Pulmonary artery endothelial cell (primary cell): ENCODE results near the gene PLA2G6. TPM values are rescaled to one million over a fixed set of nuclear protein-coding genes. Genes with fewer than 3 reads are reported as not detected.

ENCODE experiments used
- DNase-seq: peaks from one replicate; pipeline ENCODE4 v3.0.0-alpha.2; 2011; ENCODE audit warnings: low read depth, low spot score
- total RNA-seq: library from RNA; depleted of rRNA; stranded (reverse); fragments of >200 nt; gene quantifications from 2 replicates; pipeline ENCODE4 v1.2.3, GENCODE V29; 2014

PLA2G6 gene
- total RNA-seq, 1 donor from 2014 or later = 2.0 TPM

GRCh38 chr22:38213990-38214301 lies 32.3 kb upstream of the PLA2G6 start:
- DNase-seq = no peak

GRCh38 chr22:38213319-38213989 lies 31.8 kb upstream of the PLA2G6 start:
- DNase-seq = no peak

- no peak for DNase-seq
Observed at GRCh38 chr22:38212442-38212841, 30.8 kb upstream of the PLA2G6 start.

- DNase-seq = no peak
Observed at GRCh38 chr22:38211556-38211955, 29.9 kb upstream of the PLA2G6 start.

DNA sequence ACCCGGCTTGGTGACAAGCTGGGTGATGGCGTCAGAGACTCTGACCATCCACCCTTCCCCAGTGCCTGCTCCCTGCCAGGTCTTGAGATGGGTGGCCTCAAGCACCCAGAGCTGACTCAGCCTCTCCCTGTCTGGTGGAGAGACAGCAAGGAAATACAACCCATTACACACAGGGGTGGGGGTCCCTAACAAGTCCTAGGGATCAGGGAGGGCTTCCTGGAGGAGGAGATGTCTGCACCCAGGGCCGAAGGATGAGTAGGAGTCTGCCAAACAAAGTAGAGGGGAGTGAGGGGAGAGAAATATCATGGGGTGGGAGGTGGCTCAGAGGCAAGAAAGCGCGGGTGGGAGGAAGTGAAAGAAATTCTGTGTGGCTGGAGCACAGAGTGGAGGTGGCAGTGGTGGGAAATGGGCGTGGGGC lies 26.9 kb upstream of the PLA2G6 start:
- no peak for DNase-seq

- no peak for DNase-seq
Observed at GRCh38 chr22:38207898-38208432, 26.3 kb upstream of the PLA2G6 start.

DNA sequence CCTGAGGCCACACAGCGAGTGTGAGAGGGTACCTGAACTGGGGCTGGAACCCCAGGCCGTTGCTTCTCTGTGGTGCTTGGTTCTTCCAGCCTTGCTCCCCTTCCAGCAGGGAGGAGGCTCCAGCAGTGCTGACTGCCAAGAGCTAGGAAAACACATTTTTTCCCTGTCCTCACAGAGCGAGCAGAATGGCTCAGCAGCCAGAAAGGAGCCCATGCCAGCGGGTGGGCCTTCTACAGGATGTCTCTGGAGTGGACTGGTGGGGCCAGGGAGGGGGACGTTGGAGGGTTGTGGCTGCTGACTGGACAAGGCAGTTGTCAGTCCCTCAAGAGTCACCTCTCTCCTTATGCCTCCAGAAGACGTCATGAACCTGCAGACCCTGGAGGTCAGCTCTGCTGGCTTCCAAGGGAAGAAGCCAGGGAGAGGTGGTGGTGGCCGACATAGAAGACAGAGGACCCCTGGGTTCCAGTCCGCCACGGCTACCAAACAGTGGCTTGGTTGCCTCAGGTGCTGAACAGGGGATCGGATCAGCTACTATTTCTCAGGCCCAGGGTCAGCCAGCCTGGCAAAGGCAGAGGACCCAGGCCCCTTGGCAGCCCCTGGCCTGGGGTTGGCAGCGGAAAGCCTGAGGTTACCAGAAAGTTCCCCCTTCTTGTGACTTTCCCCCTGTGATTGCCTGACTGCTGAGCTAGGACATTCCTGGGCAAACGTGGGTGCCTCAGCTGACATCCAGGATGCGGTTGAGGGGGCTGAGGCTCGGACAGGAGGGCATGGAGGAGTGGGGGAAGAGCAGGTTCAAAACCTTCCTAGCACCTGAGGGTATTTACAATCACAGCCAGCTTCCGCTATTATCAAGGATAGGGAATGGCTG lies 23.9 kb upstream of the PLA2G6 start:
- no peak for DNase-seq

DNA sequence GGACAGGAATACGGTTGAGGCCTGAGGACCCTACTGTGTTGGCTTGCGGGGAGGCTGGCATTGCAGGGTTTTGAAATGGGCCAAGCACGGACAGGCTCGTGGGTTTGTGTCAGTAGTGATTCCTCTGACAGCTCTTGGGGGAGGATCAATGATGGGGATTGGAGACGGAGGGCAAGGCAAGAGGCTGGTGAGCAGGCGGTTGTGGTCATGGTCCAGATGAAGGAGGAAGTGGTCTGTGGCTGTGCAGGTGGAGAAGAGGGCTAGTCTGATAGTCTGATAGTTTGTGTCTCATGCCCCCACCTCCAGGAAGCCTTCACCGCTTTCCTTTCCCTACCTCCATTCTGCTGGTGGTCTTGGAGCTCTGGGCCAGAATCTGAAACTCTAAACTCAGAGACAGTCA lies 23.2 kb upstream of the PLA2G6 start:
- no peak for DNase-seq

DNA sequence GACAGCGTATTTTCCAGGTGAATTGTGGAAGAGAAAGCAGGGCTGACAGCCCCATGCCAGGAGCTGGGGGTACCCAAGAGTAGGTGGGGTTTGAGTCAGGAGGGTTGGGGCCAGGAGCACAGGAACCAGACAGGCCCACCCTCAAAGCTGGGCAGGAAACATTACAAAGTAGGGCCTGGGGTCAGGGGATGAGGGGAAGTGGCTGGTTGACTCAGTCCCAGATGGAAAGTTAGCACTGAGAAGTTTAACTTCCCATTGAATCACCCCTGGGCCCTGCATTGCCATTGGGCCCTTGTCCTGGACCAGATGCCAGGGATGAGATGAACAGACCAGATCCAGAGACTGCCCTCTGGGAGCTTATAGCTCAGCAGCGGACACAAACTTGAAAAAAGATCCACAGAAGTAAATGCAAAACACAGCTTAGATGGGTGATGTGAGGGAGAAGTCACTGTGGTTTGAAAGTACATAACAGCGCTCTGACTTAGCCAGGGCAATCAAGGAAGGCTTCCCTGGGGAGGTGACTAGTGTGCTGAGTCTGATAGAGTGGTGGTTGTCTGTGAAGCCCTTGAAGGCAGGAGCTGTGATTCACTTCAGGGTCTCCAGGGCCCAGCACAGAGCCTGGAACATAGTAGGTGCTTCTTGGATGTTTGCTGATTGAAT lies 22.4 kb upstream of the PLA2G6 start:
- DNase-seq = peak; percentile 71

GRCh38 chr22:38203090-38203810 lies 21.6 kb upstream of the PLA2G6 start:
- no peak for DNase-seq

- DNase-seq = peak; percentile 74
Observed at GRCh38 chr22:38202437-38203089, 20.9 kb upstream of the PLA2G6 start.

- peak; percentile 87 for DNase-seq
Observed at GRCh38 chr22:38201711-38202436, 20.2 kb upstream of the PLA2G6 start, which contains the start of gene MAFF. Gene MAFF, plus strand, starts transcription at chr22:38201994. Its CDS starts 11,860 bp downstream, at chr22:38213854.

DNA sequence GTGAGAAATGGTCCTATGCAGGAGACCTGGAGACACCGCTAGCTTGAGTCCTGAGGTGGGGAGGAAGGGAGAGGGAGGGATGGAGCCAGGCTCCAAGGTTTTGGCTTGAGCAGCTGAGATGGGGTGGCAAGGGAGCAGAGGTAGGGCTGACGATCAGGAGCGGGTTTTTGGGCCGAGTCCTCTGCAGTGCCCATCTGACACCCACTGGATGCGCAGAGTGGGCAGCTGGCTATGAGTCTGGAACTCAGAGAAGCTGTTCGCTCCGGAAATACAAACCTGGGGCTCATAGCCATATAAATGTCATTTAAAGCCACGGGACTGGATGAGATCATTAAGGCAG lies 19.7 kb upstream of the PLA2G6 start:
- no peak for DNase-seq

DNA sequence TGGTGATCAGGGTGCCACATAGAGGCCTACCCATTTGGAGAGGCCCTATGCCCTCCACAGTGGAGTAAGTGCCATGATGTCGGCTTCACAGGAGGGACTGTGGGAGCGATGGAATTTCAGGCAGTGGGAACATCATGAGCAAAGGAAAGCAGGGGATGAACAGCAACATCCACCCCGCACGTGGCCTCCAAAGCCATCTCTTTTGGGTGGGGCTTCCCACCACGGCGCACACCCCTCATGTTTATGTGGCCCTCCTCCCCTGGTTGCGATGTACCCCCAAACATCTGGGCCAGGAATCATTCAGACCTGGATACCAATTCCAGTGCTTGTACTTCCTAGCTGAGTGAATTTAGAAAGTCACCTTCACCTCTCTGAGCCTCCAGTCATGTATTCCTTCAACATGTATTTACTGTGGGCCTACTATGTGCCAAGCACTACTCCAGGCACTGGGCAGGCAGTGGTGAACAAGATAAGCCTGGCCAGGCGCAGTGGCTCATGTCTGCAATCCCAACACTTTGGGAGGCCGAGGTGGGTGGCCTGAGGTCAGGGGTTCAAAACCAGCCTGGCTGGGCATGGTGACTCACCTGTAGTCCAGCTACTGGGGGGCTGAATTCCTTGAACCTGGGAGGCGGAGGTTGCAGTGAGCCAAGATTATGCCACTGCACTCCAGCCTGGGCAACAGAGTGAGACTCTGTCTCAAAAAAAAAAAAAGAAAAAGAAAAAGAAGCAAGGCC lies 18.4 kb upstream of the PLA2G6 start:
- DNase-seq = no peak

DNA sequence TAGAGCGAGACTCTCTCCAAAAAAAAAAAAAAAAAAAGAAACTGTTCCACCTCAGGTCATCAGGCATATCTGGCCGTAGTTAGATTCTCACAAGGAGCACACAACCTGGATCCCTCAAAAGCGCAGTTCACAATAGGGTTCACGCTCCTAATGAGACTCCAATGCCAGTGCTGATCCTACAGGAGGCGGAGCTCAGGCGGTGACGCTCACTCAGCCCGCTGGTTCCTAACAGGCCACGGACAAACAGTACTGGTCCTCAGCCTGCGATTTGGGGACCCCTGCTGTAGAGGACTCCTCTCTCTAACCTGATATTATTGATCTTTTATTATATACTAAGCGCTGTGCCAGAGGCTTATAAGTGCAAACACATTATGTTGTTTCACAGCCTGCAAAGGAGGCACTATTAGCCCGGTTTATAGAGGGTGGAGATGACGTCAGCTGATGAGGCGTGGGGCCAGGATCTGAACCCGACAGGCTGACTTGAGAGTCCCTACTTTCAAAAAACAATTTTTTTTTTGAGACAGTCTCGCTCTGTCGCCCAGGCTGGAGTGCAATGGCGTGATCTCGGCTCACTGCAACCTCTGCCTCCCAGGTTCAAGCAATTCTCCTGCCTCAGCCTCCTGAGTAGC lies 15.3 kb upstream of the PLA2G6 start:
- no peak for DNase-seq

DNA sequence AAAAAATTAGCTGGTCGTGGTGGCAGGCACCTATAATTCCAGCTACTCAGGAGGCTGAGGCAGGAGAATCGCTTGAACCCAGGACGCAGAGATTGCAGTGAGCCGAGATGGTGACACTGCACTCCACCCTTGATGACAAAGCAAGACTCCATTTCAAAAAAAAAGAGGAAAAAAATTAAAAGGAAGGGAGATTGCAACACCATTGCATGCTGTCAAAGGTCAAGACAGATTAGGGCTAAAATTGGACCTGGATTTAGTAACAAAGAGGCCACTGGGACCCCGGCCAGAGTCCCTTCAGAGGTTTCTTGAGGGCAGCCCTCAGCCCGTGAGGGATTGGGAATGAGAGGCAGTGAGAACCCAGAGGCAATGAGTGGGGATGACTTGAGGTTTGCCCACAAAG lies 11.9 kb upstream of the PLA2G6 start:
- DNase-seq = no peak

- no peak for DNase-seq
Observed at GRCh38 chr22:38192475-38192863, 10.8 kb upstream of the PLA2G6 start.

DNA sequence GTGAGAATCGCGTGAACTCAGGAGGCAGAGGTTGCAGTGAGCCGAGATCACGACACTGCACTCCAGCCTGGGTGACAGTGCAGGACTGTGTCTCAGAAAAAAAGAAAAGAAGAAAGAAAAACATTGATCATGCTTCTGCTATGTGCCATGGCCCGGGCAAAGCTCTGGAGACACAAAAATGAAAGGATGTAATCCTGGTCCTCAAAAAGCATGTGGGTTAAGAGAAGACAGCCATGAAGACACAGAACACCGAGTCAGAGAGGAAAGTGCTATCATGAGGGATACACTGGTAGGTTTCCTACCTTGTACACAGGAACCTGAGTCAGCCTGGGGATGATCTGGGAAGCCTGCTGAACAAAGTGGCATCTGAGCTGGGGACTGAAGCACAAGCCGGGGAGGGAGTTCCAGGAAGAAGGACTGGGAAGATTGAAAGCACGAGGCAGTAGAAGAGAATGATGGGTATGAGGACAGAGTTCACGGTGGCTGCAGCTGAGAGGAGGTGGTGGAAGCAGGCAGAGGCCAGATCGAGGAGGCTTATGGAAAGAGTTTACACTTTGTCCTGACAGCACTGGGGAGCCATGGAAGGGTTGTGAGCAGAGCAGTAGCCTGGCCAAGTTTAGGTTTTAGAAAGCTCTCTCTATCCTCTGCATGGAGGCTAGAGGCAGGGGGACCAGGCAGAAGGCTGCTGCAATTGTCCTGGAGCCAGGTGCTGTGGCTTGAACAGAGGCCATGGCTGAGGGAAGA lies 10.3 kb upstream of the PLA2G6 start:
- DNase-seq = no peak

DNA sequence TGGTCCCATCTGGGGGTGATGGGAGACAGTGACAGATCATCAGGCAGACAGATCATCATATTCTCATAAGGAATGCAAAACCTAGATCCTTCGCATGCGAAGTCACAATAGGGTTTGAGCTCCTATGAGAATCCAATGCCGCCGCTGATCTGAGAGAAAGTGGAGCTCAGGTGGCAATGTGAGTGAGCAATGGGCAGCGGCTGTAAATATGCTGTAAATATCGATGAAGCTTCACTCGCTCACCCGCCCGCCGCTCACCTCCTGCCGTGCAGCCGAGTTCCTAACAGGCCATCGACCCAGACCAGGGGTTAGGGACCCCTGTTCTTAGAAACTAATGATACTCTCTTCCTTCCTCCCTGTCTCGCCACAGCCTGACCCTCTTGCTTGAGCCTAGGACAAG lies 9.4 kb upstream of the PLA2G6 start:
- DNase-seq = no peak
